Endothelial cell of umbilical vein (primary cell): Measurements from ENCODE around the gene FBLN2. TPM values are rescaled to one million over a fixed set of nuclear protein-coding genes. Genes with fewer than 3 reads are reported as not detected.

Source experiments
- BruUV-seq: library from RNA; stranded (reverse); fragments of 400-500 nt; replicated peaks from 2 replicates; lab custom pipeline; 2021; lab: Mats Ljungman, UMichigan
- CTCF ChIA-PET: fragments of 300-600, 350-600 bp; sonication (Branson Sonifier 250); formaldehyde crosslinking; loops from one replicate; lab custom pipeline; 2021; ENCODE audit warnings: antibody characterized with exemption, inconsistent platforms; lab: Charles Lee
- POLR2A ChIA-PET: fragments of 300-600, 350-600 bp; sonication (Branson Sonifier 250); formaldehyde crosslinking; loops from one replicate; lab custom pipeline; 2021; ENCODE audit warnings: antibody characterized with exemption, inconsistent platforms; lab: Charles Lee
- DNase-seq: peaks from one replicate; pipeline ENCODE4 v3.0.0-alpha.2; 2011; ENCODE audit warnings: low read depth, low spot score
- FAIRE-seq: peaks from 2 replicates; lab custom pipeline; 2011; peaks lifted over from hg19 to GRCh38; lab: Jason Lieb, UNC
- H2AFZ ChIP-seq: 2 replicates; pipeline ENCODE4 v1.6.0; 2012; ENCODE audit warnings: low read depth, low read length, control low read depth, inconsistent platforms
- H3K27ac ChIP-seq: 2 replicates; pipeline ENCODE4 v1.5.1; 2011; ENCODE audit warnings: low read depth, mild to moderate bottlenecking, control low read depth, low read length, moderate library complexity; ENCODE audit not compliant: insufficient read depth
- H3K27me3 ChIP-seq, 2 experiments: 2 replicates each; pipeline versions ENCODE4 v1.6.0 to v1.6.1; 2011; ENCODE audit warnings: low read length in 2 of 2, mixed read lengths in 1 of 2; ENCODE audit not compliant: control insufficient read depth in 2 of 2, insufficient read depth in 2 of 2
- H3K36me3 ChIP-seq, 2 experiments: 2 replicates in 1 of 2; 3 replicates in 1 of 2; pipeline ENCODE4 v1.5.1; 2011; ENCODE audit warnings: low read length in 2 of 2, mild to moderate bottlenecking in 1 of 2, moderate library complexity in 1 of 2; ENCODE audit not compliant: control insufficient read depth in 2 of 2, insufficient read depth in 2 of 2; ENCODE audit errors: extremely low read depth in 1 of 2
- H3K4me1 ChIP-seq: 3 replicates; pipeline ENCODE4 v1.5.1; 2011; ENCODE audit warnings: mild to moderate bottlenecking, low read length; ENCODE audit not compliant: control insufficient read depth, insufficient read depth; ENCODE audit errors: extremely low read depth
- H3K4me2 ChIP-seq: 2 replicates; pipeline ENCODE4 v1.6.1; 2011; ENCODE audit warnings: low read length, control low read depth, mixed read lengths; ENCODE audit not compliant: insufficient read depth
- H3K4me3 ChIP-seq, 3 experiments: fragments of 200-600 bp in 1 of 3; sonication (generic), shearing (Covaris generic) in 1 of 3; replicated peaks in 1 of 3; 2 replicates each; pipeline ENCODE4 v1.5.1; 2011 to 2016; ENCODE audit warnings: control low read depth in 3 of 3, low read length in 3 of 3, mild to moderate bottlenecking in 2 of 3, inconsistent platforms in 1 of 3, low read depth in 1 of 3, moderate library complexity in 1 of 3; ENCODE audit not compliant: insufficient read depth in 1 of 3
- H3K79me2 ChIP-seq: 2 replicates; pipeline ENCODE4 v1.6.0; 2012; ENCODE audit warnings: low read length, inconsistent platforms; ENCODE audit not compliant: control insufficient read depth, insufficient read depth
- H3K9ac ChIP-seq: replicated peaks from 2 replicates; pipeline ENCODE3; 2011; ENCODE audit warnings: low read length, control low read depth; ENCODE audit not compliant: insufficient read depth; ENCODE audit errors: extremely low read depth
- H3K9me1 ChIP-seq: replicated peaks from 3 replicates; pipeline ENCODE4 v1.6.0; 2011; ENCODE audit warnings: mild to moderate bottlenecking, low read length; ENCODE audit not compliant: control insufficient read depth, insufficient read depth; ENCODE audit errors: extremely low read depth
- H3K9me3 ChIP-seq: replicated peaks from 2 replicates; pipeline ENCODE4 v1.5.1; 2012; ENCODE audit warnings: low read length, inconsistent platforms; ENCODE audit not compliant: control insufficient read depth, insufficient read depth
- H4K20me1 ChIP-seq: replicated peaks from 2 replicates; pipeline ENCODE3; 2011; ENCODE audit warnings: mild to moderate bottlenecking, low read length; ENCODE audit not compliant: control insufficient read depth, insufficient read depth; ENCODE audit errors: extremely low read depth
- CTCF ChIP-seq, 2 donors: IDR thresholded peaks; 1 replicate in 1 of 2; 2 replicates in 1 of 2; pipeline ENCODE4 v1.5.1; 2011; ENCODE audit warnings: low read length in 2 of 2, mild to moderate bottlenecking in 2 of 2, moderate library complexity in 2 of 2, control low read depth in 1 of 2, inconsistent platforms in 1 of 2, low read depth in 1 of 2; ENCODE audit not compliant: insufficient read depth in 1 of 2; ENCODE audit errors: extremely low read depth in 1 of 2
- EZH2 ChIP-seq: IDR thresholded peaks from 2 replicates; pipeline ENCODE4 v1.6.1; 2012; ENCODE audit warnings: borderline replicate concordance, low read depth, mild to moderate bottlenecking, moderate library complexity, low read length, inconsistent platforms; ENCODE audit not compliant: severe bottlenecking
- FOS ChIP-seq: IDR thresholded peaks from 2 replicates; pipeline ENCODE4 v1.6.1; 2011; ENCODE audit warnings: mild to moderate bottlenecking, low read length, moderate library complexity, borderline replicate concordance; ENCODE audit not compliant: insufficient read depth
- GATA2 ChIP-seq: IDR thresholded peaks from 2 replicates; pipeline ENCODE4 v1.7.0; 2011; ENCODE audit warnings: low read depth, mild to moderate bottlenecking, moderate library complexity, mixed read lengths, low read length; ENCODE audit not compliant: insufficient read length, insufficient read depth
- JUN ChIP-seq: IDR thresholded peaks from 2 replicates; pipeline ENCODE4 v1.6.1; 2011; ENCODE audit warnings: borderline replicate concordance, low read depth; ENCODE audit not compliant: insufficient read length, insufficient read depth
- POLR2AphosphoS5 ChIP-seq: IDR thresholded peaks from 2 replicates; pipeline ENCODE4 v1.6.1; 2012; ENCODE audit warnings: low read depth, mild to moderate bottlenecking, control low read depth, low read length, moderate library complexity; ENCODE audit not compliant: insufficient read depth
- dilution Hi-C: fragments of 300-500 bp; cut with MboI; formaldehyde crosslinking; loops from one replicate; pipeline ENCODE4 v1.15.0; 2019; ENCODE audit warnings: low sequenced_read_pairs; ENCODE audit not compliant: extremely low pct_ligation_motif_present
- intact Hi-C: fragments of 100-400 bp; cut with micrococcal nuclease; formaldehyde crosslinking; loops from one replicate; pipeline ENCODE4 v1.10.0; 2022
- polyA plus RNA-seq, 4 experiments: library from polyadenylated mRNA; depleted of rRNA in 3 of 4; stranded (reverse) in 3 of 4; unstranded in 1 of 4; fragments of >200 nt; gene quantifications; 2 replicates each; pipeline versions ENCODE4 v1.2.1 to v1.2.3, GENCODE V29; 2011 to 2012; ENCODE audit warnings: missing spikeins in 1 of 4
- total RNA-seq: library from RNA; stranded (reverse); gene quantifications from 2 replicates; pipeline ENCODE4 v1.2.3, GENCODE V29; 2021

FBLN2 gene
- total and polyA plus RNA-seq, 2 donors (not counting 3 experiments of a cell fraction or from before 2014, with no cell fraction given): 1.4 to 1.9 TPM

DNA sequence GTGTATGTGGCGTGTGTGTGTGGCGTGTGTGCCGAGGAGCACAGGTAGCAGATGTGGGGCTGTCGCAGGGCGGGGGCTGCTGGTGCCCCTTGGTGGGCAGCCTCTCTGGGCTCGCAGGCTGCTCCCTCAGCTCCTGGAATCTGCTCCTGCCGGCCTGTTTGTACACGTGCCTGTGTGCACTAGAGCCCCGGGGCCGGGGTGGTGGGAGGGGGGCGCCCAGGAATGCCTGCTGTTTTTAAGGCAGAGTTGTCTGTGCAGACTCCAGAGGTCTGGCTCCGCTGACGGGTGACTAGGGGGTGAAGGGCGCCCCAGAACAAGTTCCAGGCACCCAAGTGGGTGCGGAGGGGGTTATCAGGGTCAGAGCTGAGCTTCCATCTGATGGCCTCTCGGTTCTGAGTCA is 112.2 kb downstream of the FBLN2 start:
- no TSS peak for BruUV-seq
- no peaks in the 10 kb centered on the region for H3K36me3 ChIP-seq
- no peaks in the 10 kb centered on the region for H3K79me2 ChIP-seq
- no peaks in the 10 kb centered on the region for H3K4me1 ChIP-seq
- ChIA-PET CTCF (interaction anchor here (1.4 kb wide), 1 partner anchor 165 kb away, joined by 3 read pairs; no protein-coding TSS in a partner anchor), POLR2A (no interaction called here)
- H3K9me3 ChIP-seq: no peaks in the 10 kb centered on the region
- intact Hi-C loops: no loop called here
- no peak overlapping the region for H3K9ac ChIP-seq
- H3K4me3 ChIP-seq: no peak overlapping the region
- no peaks in the 10 kb centered on the region for H3K27me3 ChIP-seq
- FAIRE-seq (no peak), DNase-seq (no peak)
- H2AFZ ChIP-seq: no peak overlapping the region
- no peaks in the 10 kb centered on the region for H3K9me1 ChIP-seq
- no peak overlapping the region for H3K27ac ChIP-seq
- no peaks in the 10 kb centered on the region for H4K20me1 ChIP-seq
- TF ChIP-seq JUN (no peak), GATA2 (no peak), CTCF (IDR thresholded peaks at IDR 0.05; ENCODE audit: extremely low read depth in 1 of 2, insufficient read depth in 1 of 2, low read depth in 1 of 2, low read length in 2 of 2) (no peak), POLR2AphosphoS5 (no peak), FOS (no peak), EZH2 (no peak)
- dilution Hi-C loops: no loop called here
- no peak overlapping the region for H3K4me2 ChIP-seq
